Measurements from ENCODE around the gene NINJ2.
"Not testable (repeated sequence)": the region's sequence is repeated elsewhere in the genome, so short reads cannot be mapped to it uniquely, and the experiment has no call there.

Gene NINJ2

DNA sequence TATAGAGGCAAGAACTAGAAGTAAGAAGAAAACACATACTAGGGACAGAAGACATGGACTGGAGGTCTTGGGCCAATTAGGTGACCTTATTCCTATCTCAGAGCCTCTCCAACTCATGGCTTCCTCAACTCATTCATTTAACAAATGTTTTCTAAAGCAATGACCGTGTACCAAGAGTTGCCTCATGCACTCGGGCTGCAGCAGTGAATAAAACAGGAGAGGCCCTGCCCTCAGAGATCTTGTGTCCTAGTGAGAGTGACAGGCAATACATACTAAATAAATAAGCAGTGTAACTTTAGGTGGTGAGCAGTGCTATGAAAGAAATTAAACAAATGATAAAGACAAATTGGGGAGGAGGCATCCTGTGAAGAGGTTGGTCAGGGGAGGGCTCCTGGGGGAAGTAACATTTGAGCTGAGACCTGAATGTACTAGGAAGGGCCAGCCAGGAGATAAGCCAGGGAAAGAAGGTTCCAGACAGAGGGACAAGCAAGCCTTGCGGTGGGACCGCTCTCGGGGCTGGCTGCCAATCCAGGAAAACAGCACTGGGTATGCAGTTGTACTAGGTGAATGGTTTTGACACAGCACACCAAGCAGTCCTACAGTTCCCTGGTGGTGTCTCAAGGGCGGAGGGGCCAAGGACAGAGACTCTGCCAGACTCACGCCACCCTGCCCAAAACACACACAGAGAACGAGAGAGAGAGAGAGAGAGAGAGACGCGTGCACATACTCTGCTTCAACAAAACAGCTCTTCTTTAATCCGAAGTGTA is 1.3 kb downstream of the NINJ2 start:
- DNase-seq (no peak), ATAC-seq (no peak)
- no peaks in the 10 kb centered on the region for H3K9me3 Mint-ChIP-seq
- H3K36me3 Mint-ChIP-seq (ENCODE audit: low read depth), result no peaks in the 10 kb centered on the region
- peak overlapping the region; percentile 16 for H3K27ac Mint-ChIP-seq
- H3K4me1 Mint-ChIP-seq, result peaks cover 49% of the 10 kb centered on the region
- H3K4me3 Mint-ChIP-seq, result no peak overlapping the region
- H3K27me3 Mint-ChIP-seq, result peaks cover 2% of the 10 kb centered on the region

DNA sequence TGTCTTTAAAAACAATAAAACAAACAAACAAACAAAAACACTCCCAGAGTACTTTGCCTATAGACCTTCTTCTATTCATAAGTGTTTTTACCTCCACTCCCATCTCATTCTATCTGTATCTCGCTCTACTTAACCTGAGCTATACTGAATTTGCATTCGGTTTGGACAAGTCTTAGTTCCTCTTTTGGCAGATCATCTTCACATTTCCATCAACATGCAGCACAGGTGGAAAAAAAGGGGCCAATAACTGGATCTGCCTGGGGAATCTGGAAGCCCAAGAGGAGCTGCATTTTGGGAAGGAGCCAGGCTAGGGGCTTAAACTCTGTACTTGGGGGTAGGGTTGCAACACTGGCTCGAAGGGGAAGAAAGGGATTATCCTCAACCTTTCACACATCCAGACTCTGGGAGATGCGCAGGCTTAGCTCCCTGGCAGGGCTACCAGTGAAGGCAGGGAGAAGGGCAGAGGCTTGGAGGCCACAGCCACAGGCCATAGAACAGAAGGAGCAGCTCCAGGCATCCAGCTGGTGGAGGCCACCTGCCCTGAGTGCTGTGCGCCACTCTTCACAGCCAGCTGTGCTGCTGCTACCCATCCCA is 4.1 kb downstream of the NINJ2 start:
- Mint-ChIP-seq H3K27me3 (peaks cover 2% of the 10 kb centered on the region), H3K36me3 (ENCODE audit: low read depth) (no peaks in the 10 kb centered on the region), H3K9me3 (no peaks in the 10 kb centered on the region), H3K27ac (no peak overlapping the region), H3K4me3 (no peak overlapping the region), H3K4me1 (peaks cover 27% of the 10 kb centered on the region)
- ATAC-seq, result no peak
- no peak for DNase-seq

- Mint-ChIP-seq H3K4me3 (no peak overlapping the region), H3K36me3 (ENCODE audit: low read depth) (no peaks in the 10 kb centered on the region), H3K4me1 (peaks cover 4% of the 10 kb centered on the region), H3K9me3 (no peaks in the 10 kb centered on the region), H3K27me3 (no peaks in the 10 kb centered on the region), H3K27ac (no peak overlapping the region)
- no peak for ATAC-seq
- DNase-seq, result no peak
These were observed 12.3 kb downstream of the NINJ2 start for GRCh38 chr12:650983-651382.

DNA sequence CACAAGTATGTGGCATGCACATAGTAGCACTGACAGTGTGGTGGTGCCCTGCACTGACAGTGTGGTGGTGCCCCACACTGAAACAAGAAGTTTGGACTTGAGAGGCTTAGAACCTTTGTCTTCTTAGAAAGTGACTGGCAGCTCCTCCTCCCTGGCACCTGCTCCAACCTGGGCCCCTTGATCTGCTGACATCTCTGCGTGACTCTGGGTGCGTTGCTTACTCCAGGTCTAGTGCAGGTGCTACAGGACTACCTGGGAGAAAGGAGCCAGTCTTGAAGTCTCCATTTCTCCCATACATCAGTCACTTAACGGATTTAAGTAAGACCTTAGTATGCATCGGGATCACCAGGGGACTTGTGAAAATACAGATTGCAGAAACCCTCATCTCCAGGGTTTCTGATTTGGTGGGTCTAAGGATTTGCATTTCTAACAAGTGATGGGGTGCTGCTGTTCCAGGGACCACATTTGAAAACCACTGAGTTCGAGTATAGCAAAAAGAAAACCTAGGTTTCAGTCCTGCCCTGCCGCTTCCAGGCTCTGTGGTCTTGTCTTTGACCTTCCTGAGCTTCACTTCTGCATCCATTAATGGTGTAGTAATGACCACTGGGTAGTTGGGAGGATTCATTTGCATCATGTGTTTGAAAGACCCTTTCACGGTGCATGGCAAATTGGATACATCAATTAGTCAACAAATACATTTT is 15.7 kb downstream of the NINJ2 start:
- no peak for ATAC-seq
- H3K4me1 Mint-ChIP-seq, result peaks cover 29% of the 10 kb centered on the region
- H3K27me3 Mint-ChIP-seq, result no peaks in the 10 kb centered on the region
- no peak for DNase-seq
- H3K27ac Mint-ChIP-seq, result no peak overlapping the region
- H3K4me3 Mint-ChIP-seq, result no peak overlapping the region
- peaks cover 6% of the 10 kb centered on the region for H3K36me3 Mint-ChIP-seq (ENCODE audit: low read depth)
- no peaks in the 10 kb centered on the region for H3K9me3 Mint-ChIP-seq

DNA sequence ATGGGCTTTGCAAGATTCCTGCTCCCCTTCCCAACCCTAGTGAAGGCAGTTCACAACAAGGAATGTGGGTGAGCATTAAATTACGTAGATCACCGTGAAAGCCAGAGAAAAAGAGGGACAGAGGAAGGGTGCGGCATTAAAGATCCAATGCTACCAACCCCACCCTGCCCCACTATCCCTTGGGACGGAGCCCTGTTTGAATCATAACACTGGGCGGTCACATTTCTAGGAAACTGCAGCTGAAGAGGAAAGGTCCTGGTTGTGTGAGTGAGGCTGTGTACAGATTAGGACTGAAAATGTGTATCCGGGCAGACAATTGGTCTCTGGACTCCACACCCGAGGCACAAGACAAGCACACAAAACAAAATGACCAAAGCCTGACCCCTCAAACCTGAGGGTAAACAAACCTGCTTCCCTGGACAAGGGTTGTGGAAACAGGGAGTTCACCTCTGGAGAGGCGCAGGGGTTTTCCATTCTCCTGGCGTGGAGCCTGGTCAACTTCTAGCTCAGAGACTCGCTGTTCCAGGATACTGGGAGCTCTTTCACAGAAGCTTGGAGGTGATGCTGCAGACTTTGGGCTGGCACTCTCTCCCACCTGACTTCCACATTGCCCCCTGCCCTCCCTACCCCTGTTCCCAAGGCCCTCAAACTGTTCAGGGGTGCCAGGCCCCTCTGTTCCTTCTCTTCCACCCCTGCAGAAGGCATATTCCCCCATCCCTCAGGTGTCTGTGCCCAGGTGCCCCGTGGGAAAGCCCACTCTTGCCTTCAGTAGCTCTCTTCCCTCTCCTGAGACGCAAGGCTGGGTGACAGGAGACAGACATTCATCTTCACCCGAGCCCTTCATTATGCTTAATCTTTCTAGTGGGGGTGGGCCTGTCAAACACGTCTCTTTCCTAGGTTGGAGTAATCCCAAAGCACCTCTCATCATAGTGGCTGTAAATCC is 16.5 kb downstream of the NINJ2 start:
- H3K27ac Mint-ChIP-seq, result no peak overlapping the region
- H3K9me3 Mint-ChIP-seq, result no peaks in the 10 kb centered on the region
- H3K4me3 Mint-ChIP-seq, result no peak overlapping the region
- peaks cover 34% of the 10 kb centered on the region for H3K4me1 Mint-ChIP-seq
- no peaks in the 10 kb centered on the region for H3K27me3 Mint-ChIP-seq
- DNase-seq (no peak), ATAC-seq (no peak)
- peaks cover 6% of the 10 kb centered on the region for H3K36me3 Mint-ChIP-seq (ENCODE audit: low read depth)

- no peak for ATAC-seq
- H3K9me3 Mint-ChIP-seq, result no peaks in the 10 kb centered on the region
- H3K4me3 Mint-ChIP-seq, result no peak overlapping the region
- no peaks in the 10 kb centered on the region for H3K27me3 Mint-ChIP-seq
- H3K36me3 Mint-ChIP-seq (ENCODE audit: low read depth), result peaks cover 6% of the 10 kb centered on the region
- H3K27ac Mint-ChIP-seq, result no peak overlapping the region
- H3K4me1 Mint-ChIP-seq, result peaks cover 43% of the 10 kb centered on the region
- no peak for DNase-seq
These were observed 17.6 kb downstream of the NINJ2 start for GRCh38 chr12:645563-646071.

DNA sequence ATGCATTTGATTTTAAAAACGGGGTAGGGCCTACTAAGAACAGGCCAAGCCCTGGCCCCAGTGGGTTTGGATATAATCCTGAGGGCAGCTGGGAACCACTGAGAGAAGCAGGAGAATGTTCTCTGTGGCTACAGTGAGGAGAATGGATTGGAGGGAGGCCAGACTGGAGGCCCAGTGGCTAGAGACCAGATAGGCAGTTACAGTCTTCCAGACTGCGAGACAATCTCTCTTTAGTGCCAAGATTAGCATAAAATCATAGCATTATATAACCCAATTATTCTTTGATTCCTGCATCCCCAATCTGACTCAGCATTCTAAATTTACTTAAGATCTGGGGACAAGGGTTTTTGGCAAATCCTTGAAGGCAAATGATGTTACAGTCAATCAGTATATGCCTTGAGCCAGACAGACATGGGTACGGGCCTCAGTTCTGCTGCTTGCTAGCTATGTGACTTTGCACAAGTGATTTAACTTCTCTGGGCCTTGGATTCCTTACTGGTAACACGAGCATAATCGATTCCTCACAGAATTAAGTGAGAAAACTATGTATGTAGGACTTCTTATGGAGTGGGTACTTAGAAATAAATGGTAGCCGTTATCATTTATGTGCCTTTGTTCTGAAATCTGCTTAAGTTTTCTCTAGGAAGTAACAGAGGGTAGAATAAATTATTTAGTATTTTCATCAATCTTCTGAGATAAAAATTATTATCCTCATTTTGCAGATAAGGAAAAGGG is 18.3 kb downstream of the NINJ2 start:
- DNase-seq, result no peak
- peaks cover 6% of the 10 kb centered on the region for H3K36me3 Mint-ChIP-seq (ENCODE audit: low read depth)
- H3K27me3 Mint-ChIP-seq, result no peaks in the 10 kb centered on the region
- no peaks in the 10 kb centered on the region for H3K9me3 Mint-ChIP-seq
- H3K27ac Mint-ChIP-seq, result no peak overlapping the region
- H3K4me3 Mint-ChIP-seq, result no peak overlapping the region
- no peak for ATAC-seq
- H3K4me1 Mint-ChIP-seq, result peaks cover 49% of the 10 kb centered on the region

DNA sequence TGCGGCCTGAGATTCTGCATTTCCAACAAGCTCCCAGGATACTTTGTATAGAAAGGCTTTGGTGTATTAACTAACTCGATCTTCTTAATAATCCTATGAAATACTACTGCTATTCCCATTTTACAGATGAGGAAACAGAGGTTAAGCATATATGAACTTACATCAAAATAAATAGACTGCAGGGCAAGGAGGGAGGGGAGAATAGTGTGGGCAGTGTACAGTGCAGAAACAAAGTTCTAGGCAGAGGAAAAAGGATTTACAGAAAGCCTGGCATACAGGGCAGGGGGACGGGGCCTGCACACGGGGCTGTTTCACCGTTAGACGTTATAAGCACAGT is 19.0 kb downstream of the NINJ2 start:
- no peak for ATAC-seq
- peaks cover 55% of the 10 kb centered on the region for H3K4me1 Mint-ChIP-seq
- DNase-seq, result no peak
- no peaks in the 10 kb centered on the region for H3K27me3 Mint-ChIP-seq
- H3K36me3 Mint-ChIP-seq (ENCODE audit: low read depth), result peaks cover 6% of the 10 kb centered on the region
- H3K27ac Mint-ChIP-seq, result peak overlapping the region; percentile 96
- no peaks in the 10 kb centered on the region for H3K9me3 Mint-ChIP-seq
- H3K4me3 Mint-ChIP-seq, result peak overlapping the region; percentile 82

DNA sequence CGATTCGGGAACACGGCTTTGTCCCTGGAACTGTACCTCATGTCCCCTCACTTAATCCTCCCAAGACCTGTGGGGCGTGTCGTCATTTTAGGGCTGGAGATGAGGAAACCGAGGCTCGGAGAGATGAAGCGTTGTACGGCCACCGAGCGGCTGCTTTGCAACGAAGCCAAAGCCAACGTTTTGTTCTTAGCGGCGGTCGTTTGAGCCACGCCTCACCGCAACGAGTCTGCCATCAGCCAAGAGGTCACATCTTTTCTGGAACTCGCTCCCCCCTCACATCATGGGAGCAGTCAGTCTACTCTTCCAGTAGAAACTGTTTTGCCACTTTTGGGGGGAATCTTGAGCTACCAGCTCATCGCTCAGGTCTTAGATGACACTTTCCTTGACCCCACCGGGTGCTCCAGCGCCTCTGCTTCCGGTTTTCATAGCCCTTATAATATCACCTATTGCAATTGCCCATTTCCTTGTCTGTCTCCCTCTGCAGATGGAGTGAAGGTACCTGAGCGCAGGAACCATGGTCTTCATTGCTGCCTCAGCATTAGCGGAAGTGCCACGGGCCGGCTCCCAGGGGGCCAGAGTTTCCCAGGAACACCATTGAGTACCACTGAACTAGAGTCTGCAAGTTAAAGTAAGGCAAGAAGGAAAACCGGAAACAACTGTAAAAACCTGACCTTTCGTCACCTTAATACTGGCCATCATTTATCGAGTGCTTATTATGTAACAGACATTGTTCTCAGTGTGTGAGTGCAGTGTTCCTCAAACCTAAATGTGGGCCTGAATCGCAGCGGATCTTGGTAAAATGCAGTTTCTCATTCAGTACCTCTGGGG is 19.6 kb downstream of the NINJ2 start:
- H3K4me3 Mint-ChIP-seq, result peak overlapping the region; percentile 82
- H3K27ac Mint-ChIP-seq, result peak overlapping the region; percentile 96
- DNase-seq (peak; percentile 47), ATAC-seq (no peak)
- no peaks in the 10 kb centered on the region for H3K27me3 Mint-ChIP-seq
- H3K4me1 Mint-ChIP-seq, result peaks cover 60% of the 10 kb centered on the region
- H3K9me3 Mint-ChIP-seq, result no peaks in the 10 kb centered on the region
- peaks cover 6% of the 10 kb centered on the region for H3K36me3 Mint-ChIP-seq (ENCODE audit: low read depth)

DNA sequence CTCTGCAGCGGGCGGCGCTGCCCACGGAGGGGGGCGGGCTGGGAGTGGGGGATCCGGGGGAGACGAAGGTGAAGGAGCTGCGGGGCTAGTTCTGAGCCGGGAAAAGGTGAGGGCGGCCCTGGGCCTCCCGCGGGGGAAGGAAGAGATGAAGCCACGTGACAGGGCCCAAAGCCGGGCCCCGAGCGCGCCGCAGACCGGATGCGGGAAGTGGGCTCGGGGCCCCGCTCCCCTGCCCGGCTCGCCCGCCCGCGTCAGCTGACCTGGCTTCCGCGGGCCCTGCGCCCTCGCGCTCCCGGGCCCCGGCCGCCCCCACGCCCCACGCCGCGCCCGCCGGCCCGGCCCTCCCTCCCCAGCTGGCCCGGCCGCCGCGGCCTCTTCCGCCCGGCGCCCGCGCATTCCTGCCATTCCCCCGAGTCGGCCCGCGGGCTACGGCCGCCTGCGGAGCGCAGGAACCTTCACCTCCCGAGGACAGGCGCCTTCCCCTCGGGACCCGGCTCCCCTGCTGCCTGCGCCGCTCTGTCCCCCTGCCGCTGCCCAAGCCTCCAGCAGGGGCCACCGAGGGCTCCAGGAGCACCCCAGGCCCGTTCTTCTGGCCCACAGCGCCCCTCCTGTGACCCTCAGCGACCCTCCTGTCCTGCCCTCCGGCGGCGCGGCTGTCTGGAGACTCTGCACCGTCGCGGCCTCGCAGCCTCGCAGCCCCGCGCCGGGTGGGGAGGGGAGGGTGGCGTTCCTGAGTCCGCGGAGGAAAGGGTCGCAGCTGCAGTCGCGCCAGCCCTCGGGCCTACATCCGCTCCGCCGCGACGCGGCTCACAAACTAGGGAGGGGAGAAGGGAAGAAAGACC is 20.4 kb downstream of the NINJ2 start:
- Mint-ChIP-seq H3K36me3 (ENCODE audit: low read depth) (peaks cover 6% of the 10 kb centered on the region), H3K27ac (peak overlapping the region; percentile 96), H3K9me3 (no peaks in the 10 kb centered on the region), H3K4me3 (peak overlapping the region; percentile 82), H3K4me1 (peaks cover 67% of the 10 kb centered on the region), H3K27me3 (no peaks in the 10 kb centered on the region)
- ATAC-seq (peak; percentile 62), DNase-seq (peak; percentile 83)

GRCh38 chr12:641321-641720 is 21.9 kb downstream of the NINJ2 start:
- not testable (repeated sequence) for H3K27me3 Mint-ChIP-seq; H3K27ac Mint-ChIP-seq; H3K9me3 Mint-ChIP-seq; ATAC-seq; DNase-seq; H3K36me3 Mint-ChIP-seq (ENCODE audit: low read depth)
- H3K4me1 Mint-ChIP-seq, result peaks cover 73% of the 10 kb centered on the region
- peak overlapping the region; percentile 17 for H3K4me3 Mint-ChIP-seq

DNA sequence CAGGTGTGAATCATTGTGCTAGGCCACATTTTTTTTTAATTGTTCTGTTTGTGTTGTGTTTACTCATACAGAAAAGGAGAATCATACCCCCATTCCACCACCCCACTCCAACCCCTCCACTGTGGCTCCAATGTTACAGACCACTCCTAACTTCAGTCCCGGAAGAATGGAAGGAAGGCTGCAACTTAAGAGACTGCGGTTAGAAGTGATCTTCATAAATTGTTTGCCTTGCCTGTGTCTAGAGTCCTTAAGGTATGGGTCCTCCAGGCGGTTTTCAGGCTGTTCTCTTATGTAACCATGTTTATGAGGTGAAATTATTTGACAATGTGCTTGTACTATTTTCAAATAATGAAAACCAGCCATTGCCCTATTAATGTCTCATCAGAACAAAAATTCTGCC is 22.5 kb downstream of the NINJ2 start:
- no peak for DNase-seq
- Mint-ChIP-seq H3K9me3 (no peaks in the 10 kb centered on the region), H3K4me1 (peaks cover 71% of the 10 kb centered on the region), H3K4me3 (no peak overlapping the region), H3K27me3 (no peaks in the 10 kb centered on the region), H3K27ac (peak overlapping the region; percentile 85), H3K36me3 (ENCODE audit: low read depth) (peaks cover 6% of the 10 kb centered on the region)
- no peak for ATAC-seq

Measured in activated naive CD8-positive, alpha-beta T cell treated with anti-CD3 and anti-CD28 coated beads, Interleukin-2, amount 50 U/mL, for 24 hours (primary cell).